Heart right ventricle (tissue), 16 donors: ENCODE measurements around the gene LOXHD1. TPM values are rescaled to one million over a fixed set of nuclear protein-coding genes. Genes with fewer than 3 reads are reported as not detected.
A peak's percentile ranks its signal among the peaks of the same experiment; 100 is the strongest.

Experiments
- ATAC-seq, 8 donors: fragments of 200-7000 bp; cut with Tn5 transposase; one replicate each; pipeline ENCODE4 v1.9.1; 2020; ENCODE audit warnings: mild to moderate bottlenecking in 8 of 8, moderate library complexity in 8 of 8, moderate number of reproducible peaks in 1 of 8
- DNase-seq, 2 donors: peaks; one replicate each; pipeline ENCODE4 v3.0.0-alpha.2; 2020
- H3K27ac ChIP-seq, 10 donors: fragments of 200-600 bp; sonication (generic) in 2 of 10; one replicate each; pipeline versions ENCODE4 v1.5.0 to v1.8.0; 2020 to 2022; ENCODE audit warnings: mild to moderate bottlenecking in 3 of 10
- H3K27me3 ChIP-seq, 7 donors: fragments of 200-600 bp; one replicate each; pipeline ENCODE4 v1.8.0; 2021 to 2022; ENCODE audit warnings: mild to moderate bottlenecking in 2 of 7
- H3K36me3 ChIP-seq, 9 donors: fragments of 200-600 bp; sonication (generic) in 1 of 9; one replicate each; pipeline versions ENCODE4 v1.5.0 to v1.8.0; 2020 to 2022; ENCODE audit warnings: mild to moderate bottlenecking in 2 of 9
- H3K4me1 ChIP-seq, 9 donors: fragments of 200-600 bp; sonication (generic) in 1 of 9; one replicate each; pipeline versions ENCODE4 v1.5.0 to v1.8.0; 2020 to 2022; ENCODE audit warnings: mild to moderate bottlenecking in 4 of 9
- H3K4me3 ChIP-seq, 10 donors: fragments of 200-600 bp; sonication (generic) in 2 of 10; one replicate each; pipeline versions ENCODE4 v1.5.0 to v1.8.0; 2020 to 2022; ENCODE audit warnings: mild to moderate bottlenecking in 7 of 10, moderate library complexity in 2 of 10
- H3K9me3 ChIP-seq, 11 donors: fragments of 200-600 bp in 10 of 11; sonication (generic) in 2 of 11; one replicate each; pipeline versions ENCODE4 v1.5.0 to v1.8.0; 2013 to 2022; ENCODE audit warnings: mild to moderate bottlenecking in 2 of 11, control low read depth in 1 of 11, moderate library complexity in 1 of 11
- WGBS, 2 donors: extraction: QIAGEN DNeasy Blood & Tissue Kit; methylation state at CpG; one replicate each; pipeline ENCODE4 v1.1.7; 2013; ENCODE audit warnings: inconsistent platforms in 1 of 2; 5-methylcytosine and 5-hydroxymethylcytosine counted together
- intact Hi-C, 10 donors: fragments of 100-400 bp; cut with DNase I; formaldehyde crosslinking; loops; one replicate each; pipeline versions ENCODE4 v1.11.1 to v1.14.2; 2022
- polyA plus RNA-seq, 2 donors: library from polyadenylated mRNA; stranded (reverse); fragments of 200-250 nt; gene quantifications; one replicate each; pipeline ENCODE4 v1.2.3, GENCODE V29; 2013
- total RNA-seq, 10 donors: library from RNA; stranded (reverse); fragmentation: NEBNext Ultra II Directional in 3 of 10; extraction: Animal tissue kit (Norgen Biotek cat#: 25700) in 3 of 10; gene quantifications; one replicate each; pipeline versions ENCODE4 v1.2.1 to v1.2.4, GENCODE V29; 2021 to 2023
- TF ChIP-seq, protein P1 (sequence below), 9 donors: fragments of 200-600 bp; sonication (generic) in 2 of 9; IDR thresholded peaks; one replicate each; pipeline versions ENCODE4 v1.5.0 to v1.8.0; 2021 to 2022; ENCODE audit warnings: antibody characterized with exemption in 9 of 9, mild to moderate bottlenecking in 5 of 9, moderate library complexity in 1 of 9
- donor health status: Arrhythmogenic right ventricular cardiomyopathy.
- donor health status: ischemic (EF 13 %, LVEDD 7.1; RV severe dilation, severe dysfunction).
- donor health status: healthy with polysubstance abuse.
- donor health status: DM: no; HTN: yes; CAD: no.
- donor health status: DM: no; HTN: no; CAD: no.
- donor health status: ischemic (EF 25% LVEDD 6.9; RV normal size, moderate dysfunction).
- donor health status: ischemic (EF 25% LVEDD 5.7; RV mildly dilated, moderate dysfunction).
- donor health status: healthy.
- donor health status: DM: yes; HTN: yes; CAD: no.
- donor health status: Ischemic cardiomyopathy.
- donor health status: ischemic (EF 35%, LVEDD 5.7; RV mildly dilated, moderate dysfunction).
- donor health status: nonischemic (EF 11% LVEDD 7.7; RV severe dilation, severe dysfunction).
- donor health status: DM: yes; HTN: yes; CAD: no.
- donor health status: PGD.
- donor health status: ischemic (EF 29% LVEDD 5.4; RV normal size, mild dysfunction).
- donor health status: nonischemic (EF 23%, LVEDD 6.1; RV moderate dilation, normal function).

The LOXHD1 gene
- total and polyA plus RNA-seq, 12 donors, result 0.15 to 1.9 (median 0.88) TPM

DNA sequence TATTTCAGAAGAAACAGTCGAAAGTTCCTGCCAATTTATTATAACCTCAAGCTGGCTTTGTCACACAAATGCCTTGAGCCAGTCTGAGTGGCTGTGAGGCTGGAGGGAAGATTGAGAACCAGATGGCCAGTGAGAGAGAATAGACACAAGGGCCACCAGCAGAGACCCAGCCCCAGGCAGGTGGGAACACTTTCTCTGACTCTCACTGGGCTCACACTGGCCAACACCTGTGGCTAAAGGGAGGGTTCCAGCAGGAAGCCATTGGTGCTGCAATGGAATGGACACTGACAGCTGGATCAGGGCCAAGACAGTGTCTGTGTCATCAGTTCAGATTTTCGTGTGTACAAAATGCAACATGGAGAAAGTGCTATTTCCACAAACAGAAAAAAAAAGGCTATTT lies 29.9 kb downstream of the LOXHD1 start:
- no peak for DNase-seq
- no peak for ATAC-seq
- intact Hi-C loops, result loop anchor here in 1 of 10 donors (10.0 kb wide), 1 partner anchor 62 kb away; no protein-coding TSS in a partner anchor
- peaks cover 0 to 15% (median 8%) of the 10 kb centered on the region in 9 donors for H3K4me1 ChIP-seq
- H3K4me3 ChIP-seq, result no peak overlapping the region
- H3K36me3 ChIP-seq, result no peaks in the 10 kb centered on the region
- peaks cover 0 to 30% (median 5%) of the 10 kb centered on the region in 7 donors for H3K27me3 ChIP-seq
- no peak overlapping the region for H3K27ac ChIP-seq
- H3K9me3 ChIP-seq, result no peaks in the 10 kb centered on the region
- TF ChIP-seq, protein P1, sequence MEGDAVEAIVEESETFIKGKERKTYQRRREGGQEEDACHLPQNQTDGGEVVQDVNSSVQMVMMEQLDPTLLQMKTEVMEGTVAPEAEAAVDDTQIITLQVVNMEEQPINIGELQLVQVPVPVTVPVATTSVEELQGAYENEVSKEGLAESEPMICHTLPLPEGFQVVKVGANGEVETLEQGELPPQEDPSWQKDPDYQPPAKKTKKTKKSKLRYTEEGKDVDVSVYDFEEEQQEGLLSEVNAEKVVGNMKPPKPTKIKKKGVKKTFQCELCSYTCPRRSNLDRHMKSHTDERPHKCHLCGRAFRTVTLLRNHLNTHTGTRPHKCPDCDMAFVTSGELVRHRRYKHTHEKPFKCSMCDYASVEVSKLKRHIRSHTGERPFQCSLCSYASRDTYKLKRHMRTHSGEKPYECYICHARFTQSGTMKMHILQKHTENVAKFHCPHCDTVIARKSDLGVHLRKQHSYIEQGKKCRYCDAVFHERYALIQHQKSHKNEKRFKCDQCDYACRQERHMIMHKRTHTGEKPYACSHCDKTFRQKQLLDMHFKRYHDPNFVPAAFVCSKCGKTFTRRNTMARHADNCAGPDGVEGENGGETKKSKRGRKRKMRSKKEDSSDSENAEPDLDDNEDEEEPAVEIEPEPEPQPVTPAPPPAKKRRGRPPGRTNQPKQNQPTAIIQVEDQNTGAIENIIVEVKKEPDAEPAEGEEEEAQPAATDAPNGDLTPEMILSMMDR (IDR thresholded peaks at IDR 0.05), result no peak
- WGBS, 2 donors, result 59 to 79% methylated on average over 2 of the region's 2 CpGs

DNA sequence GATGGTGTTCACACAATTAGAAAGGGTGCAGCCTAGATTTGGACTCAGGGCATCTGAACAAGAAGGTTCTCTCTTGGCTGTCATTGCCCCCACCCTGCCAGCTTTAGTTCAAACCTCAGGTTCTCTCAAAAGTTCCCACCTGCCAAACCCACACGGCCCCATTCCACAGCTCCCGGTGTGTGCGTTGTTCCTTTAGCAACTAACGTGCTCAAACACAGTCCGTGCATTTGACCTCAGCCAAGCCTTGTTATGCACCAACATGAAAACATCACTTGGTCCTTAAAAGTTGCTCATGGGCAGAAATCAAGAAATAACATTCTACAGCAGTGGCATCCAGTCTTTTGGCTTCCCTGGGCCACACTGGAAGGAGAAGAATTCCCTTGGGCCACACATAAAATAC lies 32.0 kb downstream of the LOXHD1 start:
- peaks cover 0 to 30% (median 5%) of the 10 kb centered on the region in 7 donors for H3K27me3 ChIP-seq
- intact Hi-C loops, result loop anchor here in 1 of 10 donors (10.0 kb wide), 1 partner anchor 60 kb away; no protein-coding TSS in a partner anchor
- 86 to 88% methylated on average over 5 of the region's 5 CpGs for WGBS, 2 donors
- ATAC-seq, result no peak
- no peak overlapping the region for H3K4me3 ChIP-seq
- no peaks in the 10 kb centered on the region for H3K36me3 ChIP-seq
- H3K27ac ChIP-seq, result no peak overlapping the region
- H3K4me1 ChIP-seq, result peaks cover 0 to 15% (median 8%) of the 10 kb centered on the region in 9 donors
- TF ChIP-seq, protein P1 (IDR thresholded peaks at IDR 0.05), result no peak
- H3K9me3 ChIP-seq, result no peaks in the 10 kb centered on the region
- no peak for DNase-seq

DNA sequence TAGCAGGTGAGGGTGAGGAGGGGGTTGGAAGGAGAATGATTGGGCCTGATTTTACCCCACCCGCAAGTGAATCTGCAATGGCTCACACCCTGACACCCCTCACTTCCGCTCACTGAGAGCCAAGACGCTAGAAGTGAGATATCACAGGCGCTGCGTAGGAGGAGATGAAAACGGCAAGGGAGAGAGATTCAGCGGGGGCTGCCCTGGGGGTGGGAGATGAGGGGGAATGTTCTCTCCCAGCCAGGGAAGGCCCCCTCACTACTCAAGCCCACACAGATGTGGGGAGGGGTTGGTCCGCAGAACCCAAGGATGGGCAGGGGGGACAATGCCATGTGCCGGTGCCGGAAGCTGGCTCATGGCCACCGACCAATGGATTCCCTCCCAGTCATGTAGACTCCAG lies 32.9 kb downstream of the LOXHD1 start:
- 56 to 65% methylated on average over 11 of the region's 11 CpGs for WGBS, 2 donors
- TF ChIP-seq, protein P1 (IDR thresholded peaks at IDR 0.05), result no peak
- H3K4me1 ChIP-seq, result peaks cover 0 to 15% (median 8%) of the 10 kb centered on the region in 9 donors
- ATAC-seq (no peak), DNase-seq (no peak)
- no peaks in the 10 kb centered on the region for H3K9me3 ChIP-seq
- intact Hi-C loops, result loop anchor here in 1 of 10 donors (10.0 kb wide), 1 partner anchor 59 kb away; no protein-coding TSS in a partner anchor
- H3K36me3 ChIP-seq, result no peaks in the 10 kb centered on the region
- no peak overlapping the region for H3K4me3 ChIP-seq
- peaks cover 0 to 30% (median 5%) of the 10 kb centered on the region in 7 donors for H3K27me3 ChIP-seq
- no peak overlapping the region for H3K27ac ChIP-seq

DNA sequence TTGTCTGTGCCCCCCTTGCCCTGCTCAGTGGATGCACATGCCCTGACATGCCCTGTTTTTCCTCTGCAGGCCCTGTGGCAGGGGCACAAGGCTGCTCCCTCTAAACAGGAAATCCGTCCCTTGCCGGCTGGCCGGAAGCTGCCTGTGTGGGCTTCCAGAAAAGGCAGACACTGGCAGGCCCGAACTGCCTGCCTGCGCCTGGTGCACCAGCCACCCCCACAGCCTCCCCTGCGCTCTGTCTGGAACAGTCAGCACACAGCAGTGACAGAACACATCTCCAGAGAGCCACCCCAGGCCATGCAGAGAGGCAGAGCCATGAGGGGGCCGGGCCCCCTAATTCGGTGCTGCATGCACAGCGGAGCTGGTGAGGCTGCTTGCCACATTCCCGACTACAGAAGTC lies 33.5 kb downstream of the LOXHD1 start:
- ATAC-seq, result peak in 6 of 8 donors; percentile 39 to 61 (median 48)

More for the DNA sequence above, 33.5 kb downstream of the LOXHD1 start:
- TF ChIP-seq, protein P1 (IDR thresholded peaks at IDR 0.05), result no peak
- H3K27me3 ChIP-seq, result peaks cover 0 to 28% (median 5%) of the 10 kb centered on the region in 7 donors
- no peaks in the 10 kb centered on the region for H3K36me3 ChIP-seq
- no peak overlapping the region for H3K27ac ChIP-seq
- WGBS, 2 donors, result 46 to 58% methylated on average over 10 of the region's 10 CpGs
- intact Hi-C loops, result loop anchor here in 1 of 10 donors (10.0 kb wide), 1 partner anchor 59 kb away; no protein-coding TSS in a partner anchor
- H3K4me3 ChIP-seq, result no peak overlapping the region
- H3K9me3 ChIP-seq, result no peaks in the 10 kb centered on the region
- peak in 1 of 2 donors; percentile 19 for DNase-seq
- H3K4me1 ChIP-seq, result peaks cover 0 to 15% (median 8%) of the 10 kb centered on the region in 9 donors
